Measurements from ENCODE around the gene CNTN2.

- no peak for TF ChIP-seq CTCF (IDR thresholded peaks at IDR 0.05)
- no peak for TF ChIP-seq POLR2A (IDR thresholded peaks at IDR 0.05)
These were observed 26.0 kb upstream of the CNTN2 start for GRCh38 chr1:205017001-205017400.
